ENCODE results near the gene CYBC1. TPM values are rescaled to one million over a fixed set of nuclear protein-coding genes. Genes with fewer than 3 reads are reported as not detected.

The CYBC1 gene
- polyA plus RNA-seq, 2 of the 4 experiments (the other 2 are of a cell fraction) = 81.8 to 86.5 TPM

DNA sequence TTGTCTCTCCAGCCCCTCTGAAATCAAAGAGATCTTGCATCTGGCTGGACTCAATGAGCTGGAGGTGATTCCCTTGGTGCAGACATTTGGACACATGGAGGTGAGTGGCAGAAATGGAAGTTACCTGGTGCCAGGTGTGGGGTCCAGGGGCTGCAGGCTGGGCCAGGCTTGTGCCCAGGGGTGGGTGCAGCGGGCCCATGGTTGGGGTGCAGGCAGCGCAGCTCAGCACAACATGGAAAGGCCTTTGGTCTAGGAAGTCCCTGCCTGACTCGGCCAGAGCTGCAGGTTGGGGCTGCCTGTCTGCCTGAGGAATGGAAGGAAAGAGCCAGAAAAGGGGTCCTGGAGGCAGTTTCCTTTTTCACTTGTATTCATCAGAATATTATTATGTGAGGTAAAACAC lies 22.0 kb downstream of the CYBC1 start (continued):
- TF ChIP-seq FOSL2 (IDR thresholded peaks at IDR 0.05) (no peak), FOSL2 (CRISPR knock-in tag; IDR thresholded peaks at IDR 0.05) (no peak), RFX5 (IDR thresholded peaks at IDR 0.05) (no peak), RAD21 (conservative IDR thresholded peaks at IDR 0.05 in 1 of 2, IDR thresholded peaks at IDR 0.05 in 1 of 2) (no peak), EHF (CRISPR knock-in tag; IDR thresholded peaks at IDR 0.05) (no peak), TFCP2L1 (CRISPR knock-in tag; IDR thresholded peaks at IDR 0.05) (no peak)
- TF ChIP-seq, protein P1, sequence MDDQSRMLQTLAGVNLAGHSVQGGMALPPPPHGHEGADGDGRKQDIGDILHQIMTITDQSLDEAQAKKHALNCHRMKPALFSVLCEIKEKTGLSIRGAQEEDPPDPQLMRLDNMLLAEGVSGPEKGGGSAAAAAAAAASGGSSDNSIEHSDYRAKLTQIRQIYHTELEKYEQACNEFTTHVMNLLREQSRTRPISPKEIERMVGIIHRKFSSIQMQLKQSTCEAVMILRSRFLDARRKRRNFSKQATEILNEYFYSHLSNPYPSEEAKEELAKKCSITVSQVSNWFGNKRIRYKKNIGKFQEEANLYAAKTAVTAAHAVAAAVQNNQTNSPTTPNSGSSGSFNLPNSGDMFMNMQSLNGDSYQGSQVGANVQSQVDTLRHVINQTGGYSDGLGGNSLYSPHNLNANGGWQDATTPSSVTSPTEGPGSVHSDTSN (IDR thresholded peaks at IDR 0.05) = no peak

DNA sequence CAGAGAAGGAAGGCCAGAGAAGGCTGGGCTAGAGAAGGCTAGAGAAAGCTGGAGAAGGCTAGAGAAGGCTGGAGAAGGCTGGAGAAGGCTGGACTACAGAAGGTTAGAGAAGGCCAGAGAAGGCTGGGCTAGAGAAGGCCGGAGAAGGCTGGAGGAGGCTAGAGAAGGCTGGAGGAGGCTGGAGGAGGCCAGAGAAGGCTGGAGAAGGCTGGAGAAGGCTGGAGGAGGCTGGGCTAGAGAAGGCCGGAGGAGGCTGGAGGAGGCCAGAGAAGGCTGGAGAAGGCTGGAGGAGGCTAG lies 25.7 kb downstream of the CYBC1 start:
- POLR2A ChIA-PET = no interaction called here
- CTCF ChIA-PET = interaction anchor here (1.8 to 3.9 kb wide), 2 partner anchors 10 to 22 kb away, joined by 5 to 21 read pairs; no protein-coding TSS in a partner anchor
- DNase-seq (ENCODE audit: low read depth in 1 of 2, low spot score in 1 of 2) (no peak), ATAC-seq (no peak), FAIRE-seq (no peak)
- H3K4me1 ChIP-seq = no peaks in the 10 kb centered on the region
- 98% methylated on average over 2 of the region's 2 CpGs for WGBS (ENCODE audit: missing lambda C conversion rate)
- no peak overlapping the region for H3K4me3 ChIP-seq
- H3K27ac ChIP-seq = no peak overlapping the region
- TF ChIP-seq TP53 (CRISPR knock-in tag; IDR thresholded peaks at IDR 0.05) (no peak), HOXB13 (CRISPR knock-in tag; IDR thresholded peaks at IDR 0.05; ENCODE audit: low read depth) (no peak), EP300 (IDR thresholded peaks at IDR 0.05) (no peak), RCOR1 (IDR thresholded peaks at IDR 0.05; ENCODE audit: low read depth, low read length) (no peak), HDAC2 (IDR thresholded peaks at IDR 0.05) (no peak), JUN (IDR thresholded peaks at IDR 0.05) (no peak), EHF (CRISPR knock-in tag; IDR thresholded peaks at IDR 0.05) (no peak), NR3C1 (IDR thresholded peaks at IDR 0.05) (no peak), NFE2L2 (conservative IDR thresholded peaks at IDR 0.05; ENCODE audit: low read length) (no peak), HOXA7 (CRISPR knock-in tag; IDR thresholded peaks at IDR 0.05) (no peak), GATA3 (IDR thresholded peaks at IDR 0.05; ENCODE audit: borderline replicate concordance) (no peak)
- TF ChIP-seq, protein P2, sequence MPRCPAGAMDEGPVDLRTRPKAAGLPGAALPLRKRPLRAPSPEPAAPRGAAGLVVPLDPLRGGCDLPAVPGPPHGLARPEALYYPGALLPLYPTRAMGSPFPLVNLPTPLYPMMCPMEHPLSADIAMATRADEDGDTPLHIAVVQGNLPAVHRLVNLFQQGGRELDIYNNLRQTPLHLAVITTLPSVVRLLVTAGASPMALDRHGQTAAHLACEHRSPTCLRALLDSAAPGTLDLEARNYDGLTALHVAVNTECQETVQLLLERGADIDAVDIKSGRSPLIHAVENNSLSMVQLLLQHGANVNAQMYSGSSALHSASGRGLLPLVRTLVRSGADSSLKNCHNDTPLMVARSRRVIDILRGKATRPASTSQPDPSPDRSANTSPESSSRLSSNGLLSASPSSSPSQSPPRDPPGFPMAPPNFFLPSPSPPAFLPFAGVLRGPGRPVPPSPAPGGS (IDR thresholded peaks at IDR 0.05) = no peak
- TF ChIP-seq, protein P3, sequence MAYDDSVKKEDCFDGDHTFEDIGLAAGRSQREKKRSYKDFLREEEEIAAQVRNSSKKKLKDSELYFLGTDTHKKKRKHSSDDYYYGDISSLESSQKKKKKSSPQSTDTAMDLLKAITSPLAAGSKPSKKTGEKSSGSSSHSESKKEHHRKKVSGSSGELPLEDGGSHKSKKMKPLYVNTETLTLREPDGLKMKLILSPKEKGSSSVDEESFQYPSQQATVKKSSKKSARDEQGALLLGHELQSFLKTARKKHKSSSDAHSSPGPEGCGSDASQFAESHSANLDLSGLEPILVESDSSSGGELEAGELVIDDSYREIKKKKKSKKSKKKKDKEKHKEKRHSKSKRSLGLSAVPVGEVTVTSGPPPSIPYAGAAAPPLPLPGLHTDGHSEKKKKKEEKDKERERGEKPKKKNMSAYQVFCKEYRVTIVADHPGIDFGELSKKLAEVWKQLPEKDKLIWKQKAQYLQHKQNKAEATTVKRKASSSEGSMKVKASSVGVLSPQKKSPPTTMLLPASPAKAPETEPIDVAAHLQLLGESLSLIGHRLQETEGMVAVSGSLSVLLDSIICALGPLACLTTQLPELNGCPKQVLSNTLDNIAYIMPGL (CRISPR knock-in tag; IDR thresholded peaks at IDR 0.05; ENCODE audit: borderline replicate concordance) = no peak
- TF ChIP-seq, protein P4, sequence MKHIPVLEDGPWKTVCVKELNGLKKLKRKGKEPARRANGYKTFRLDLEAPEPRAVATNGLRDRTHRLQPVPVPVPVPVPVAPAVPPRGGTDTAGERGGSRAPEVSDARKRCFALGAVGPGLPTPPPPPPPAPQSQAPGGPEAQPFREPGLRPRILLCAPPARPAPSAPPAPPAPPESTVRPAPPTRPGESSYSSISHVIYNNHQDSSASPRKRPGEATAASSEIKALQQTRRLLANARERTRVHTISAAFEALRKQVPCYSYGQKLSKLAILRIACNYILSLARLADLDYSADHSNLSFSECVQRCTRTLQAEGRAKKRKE (CRISPR knock-in tag; IDR thresholded peaks at IDR 0.05; ENCODE audit: low read depth) = no peak
- TF ChIP-seq, protein P5, sequence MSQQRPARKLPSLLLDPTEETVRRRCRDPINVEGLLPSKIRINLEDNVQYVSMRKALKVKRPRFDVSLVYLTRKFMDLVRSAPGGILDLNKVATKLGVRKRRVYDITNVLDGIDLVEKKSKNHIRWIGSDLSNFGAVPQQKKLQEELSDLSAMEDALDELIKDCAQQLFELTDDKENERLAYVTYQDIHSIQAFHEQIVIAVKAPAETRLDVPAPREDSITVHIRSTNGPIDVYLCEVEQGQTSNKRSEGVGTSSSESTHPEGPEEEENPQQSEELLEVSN (IDR thresholded peaks at IDR 0.05; ENCODE audit: borderline replicate concordance, low read depth) = no peak
- no peak overlapping the region for H3K4me2 ChIP-seq
- peaks cover 14% of the 10 kb centered on the region for H3K9me3 ChIP-seq
